HCEC 1CT (cell line): Measurements from ENCODE around the gene NIPA2.

ENCODE experiments used
- DNase-seq: peaks from one replicate; pipeline ENCODE4 v3.0.0-alpha.2; 2017

The NIPA2 gene

DNA sequence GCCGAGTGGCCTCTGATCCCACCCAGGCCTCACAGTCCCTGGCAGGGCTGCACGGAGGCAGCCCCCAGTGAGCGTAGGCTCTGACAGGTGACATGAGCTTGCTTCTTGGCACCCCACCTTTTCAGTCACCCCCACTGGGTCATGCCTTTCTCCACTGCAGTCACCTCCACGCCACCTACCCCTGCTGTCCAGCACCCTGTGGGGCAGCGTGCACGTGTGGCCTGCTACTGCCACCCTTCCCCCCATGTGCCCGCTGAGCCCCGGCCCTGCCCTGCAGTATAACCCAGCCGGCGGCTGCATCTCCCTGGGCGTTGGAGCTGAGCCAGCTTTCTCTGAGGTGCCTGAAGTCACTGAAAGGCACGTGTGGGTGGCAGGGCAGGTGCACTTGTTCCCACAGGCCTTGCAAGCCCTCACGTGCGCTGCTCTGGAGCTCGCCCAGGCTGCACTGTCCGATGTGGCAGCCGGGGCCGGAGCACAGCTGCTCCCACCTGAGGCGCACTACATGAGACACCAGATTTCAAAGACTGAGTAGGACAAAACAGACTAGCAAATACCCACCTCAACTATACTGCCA is 65.6 kb downstream of the NIPA2 start:
- no peak for DNase-seq

DNA sequence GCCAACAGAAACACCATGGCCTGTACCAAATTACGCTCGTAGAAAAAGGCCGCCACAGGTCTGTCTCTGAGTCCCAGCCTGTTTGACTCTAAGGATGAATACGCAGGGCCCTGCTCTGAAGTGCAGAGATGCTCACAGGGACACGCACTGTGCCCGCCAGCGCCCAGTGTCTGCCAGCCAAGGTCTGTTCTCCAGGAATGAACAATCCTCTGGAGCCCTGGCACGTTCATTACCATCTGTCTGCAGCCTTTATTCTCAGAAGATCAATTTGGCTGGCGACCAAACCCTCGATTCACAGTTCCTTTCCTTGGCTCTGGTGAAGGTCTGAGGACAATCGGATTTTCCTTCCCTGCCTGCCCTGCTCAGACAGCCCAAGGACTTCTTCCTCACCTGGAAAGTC is 66.3 kb downstream of the NIPA2 start:
- no peak for DNase-seq

DNA sequence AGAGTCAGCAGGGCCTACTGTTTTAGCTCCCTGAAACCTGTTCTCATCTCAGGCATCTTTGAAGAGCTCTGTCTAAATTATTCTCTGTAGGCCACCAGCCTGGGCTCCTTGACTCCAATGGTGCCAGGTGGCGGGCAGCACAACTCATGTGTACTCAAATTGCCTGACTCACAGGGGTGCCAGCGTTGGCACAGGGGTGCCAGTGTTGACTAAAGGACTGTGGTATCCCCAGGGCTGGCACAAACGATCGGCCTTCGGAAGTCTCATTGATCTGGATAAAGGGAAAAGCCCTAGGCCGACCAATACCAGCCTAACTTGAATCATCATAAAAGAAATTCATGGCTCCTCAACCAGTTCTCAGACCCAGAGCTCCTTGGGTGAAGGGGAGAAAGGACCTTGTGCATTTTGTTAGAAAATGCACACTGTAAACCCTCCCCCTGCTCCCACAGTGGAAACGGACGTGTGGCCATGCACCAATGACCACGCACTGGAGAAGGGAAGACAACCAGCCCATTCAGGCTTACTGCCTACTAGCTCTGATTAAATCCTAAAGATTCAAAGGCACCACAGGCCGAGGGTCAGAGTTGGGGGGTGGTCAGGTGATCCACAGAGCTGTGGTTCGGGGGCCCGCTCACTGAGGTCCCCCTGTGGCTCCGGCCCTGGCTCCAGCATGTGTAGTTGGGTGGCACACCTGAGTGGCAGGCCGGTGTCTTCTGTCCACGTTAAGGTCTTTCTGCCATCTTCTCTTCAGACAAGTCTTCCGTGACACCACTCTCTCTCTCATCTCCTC is 68.9 kb downstream of the NIPA2 start:
- DNase-seq, result no peak

DNA sequence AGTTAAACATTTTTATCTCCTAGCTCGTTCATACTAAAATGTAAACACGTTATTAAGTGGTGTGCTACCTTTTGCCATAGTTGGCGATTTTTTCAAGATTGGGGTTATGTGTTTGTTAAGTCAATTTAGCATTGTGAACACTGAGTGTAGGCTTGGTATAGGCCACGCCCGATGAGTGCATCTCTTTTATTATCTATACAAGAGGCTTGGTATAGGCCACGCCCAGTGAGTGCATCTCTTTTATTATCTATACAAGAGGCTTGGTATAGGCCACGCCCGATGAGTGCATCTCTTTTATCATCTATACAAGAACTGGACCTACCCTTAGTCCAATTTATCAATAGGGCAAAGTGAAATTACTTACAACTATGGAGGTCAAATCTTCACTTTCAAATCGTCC is 70.4 kb downstream of the NIPA2 start:
- no peak for DNase-seq

DNA sequence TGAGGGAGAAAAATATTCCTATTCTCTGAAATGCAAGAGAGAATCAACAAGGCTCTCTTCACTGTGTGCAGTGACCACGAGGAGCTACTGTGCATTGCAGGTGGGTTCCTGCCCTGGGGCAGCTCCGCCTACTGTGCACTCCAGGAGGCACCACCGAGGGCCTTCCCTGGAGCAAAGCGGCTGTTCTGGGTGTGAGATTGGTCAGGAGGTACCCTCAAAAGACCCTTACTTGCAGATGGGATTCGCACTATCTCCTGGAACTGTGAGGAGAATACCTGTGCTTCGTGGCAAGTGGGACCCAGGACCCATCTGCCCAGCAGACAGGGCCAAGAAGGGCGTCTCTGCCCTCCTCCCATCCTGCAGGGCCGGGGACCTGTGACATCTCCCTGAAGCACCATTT is 72.8 kb downstream of the NIPA2 start:
- no peak for DNase-seq

DNA sequence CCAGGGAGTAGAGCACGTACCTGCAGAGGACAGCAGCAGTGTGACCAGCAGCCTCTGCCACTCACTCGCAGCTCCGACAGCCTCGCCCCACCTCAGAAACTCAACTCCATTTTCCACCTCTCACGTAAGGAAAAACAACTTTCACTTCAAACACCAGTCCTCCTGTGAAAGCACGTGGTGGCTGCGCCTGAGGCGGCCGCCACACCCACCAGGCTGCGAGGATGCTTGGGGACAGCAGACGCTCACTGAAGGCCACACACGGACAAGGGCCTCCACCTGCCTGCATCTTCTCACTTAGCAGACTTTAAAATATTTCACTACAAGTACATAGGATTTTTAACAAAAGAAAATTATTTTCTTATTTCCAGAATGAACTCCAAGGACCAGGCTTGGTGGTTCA is 73.8 kb downstream of the NIPA2 start:
- DNase-seq, result no peak

DNA sequence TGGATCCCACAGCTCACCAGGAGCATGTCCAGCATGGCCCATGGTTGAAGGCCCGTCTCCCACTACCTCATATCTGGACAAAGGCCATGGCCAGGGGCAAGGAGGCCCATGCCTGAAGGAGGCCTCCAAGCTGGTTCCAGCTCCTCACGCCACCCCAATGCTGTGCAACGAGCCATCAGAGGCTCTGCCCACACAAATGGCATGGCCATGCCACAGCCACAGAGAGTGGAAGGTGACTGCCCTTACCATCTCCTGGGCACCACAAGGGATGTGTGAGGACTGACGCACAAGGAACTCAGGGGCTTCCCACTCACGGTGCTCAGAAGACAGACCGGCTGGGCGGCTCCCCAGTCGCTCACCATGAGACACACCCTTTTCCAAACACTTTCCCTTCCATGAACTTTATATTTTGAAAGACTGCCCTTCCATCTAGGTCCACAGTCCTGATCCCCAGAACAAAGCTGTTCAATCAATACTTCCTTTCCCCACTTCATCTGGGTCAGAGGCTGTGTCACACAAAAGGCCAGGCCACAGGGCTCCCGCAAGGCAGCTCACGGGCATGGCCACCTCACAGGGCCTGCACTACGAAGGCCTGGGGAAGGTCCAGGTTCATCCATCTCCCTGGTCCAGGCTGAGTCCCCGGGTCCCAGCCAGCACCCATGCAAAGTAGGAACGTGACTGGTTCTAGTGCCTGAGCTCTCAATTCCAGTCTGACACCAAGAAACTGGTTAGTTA is 75.3 kb downstream of the NIPA2 start:
- no peak for DNase-seq

DNA sequence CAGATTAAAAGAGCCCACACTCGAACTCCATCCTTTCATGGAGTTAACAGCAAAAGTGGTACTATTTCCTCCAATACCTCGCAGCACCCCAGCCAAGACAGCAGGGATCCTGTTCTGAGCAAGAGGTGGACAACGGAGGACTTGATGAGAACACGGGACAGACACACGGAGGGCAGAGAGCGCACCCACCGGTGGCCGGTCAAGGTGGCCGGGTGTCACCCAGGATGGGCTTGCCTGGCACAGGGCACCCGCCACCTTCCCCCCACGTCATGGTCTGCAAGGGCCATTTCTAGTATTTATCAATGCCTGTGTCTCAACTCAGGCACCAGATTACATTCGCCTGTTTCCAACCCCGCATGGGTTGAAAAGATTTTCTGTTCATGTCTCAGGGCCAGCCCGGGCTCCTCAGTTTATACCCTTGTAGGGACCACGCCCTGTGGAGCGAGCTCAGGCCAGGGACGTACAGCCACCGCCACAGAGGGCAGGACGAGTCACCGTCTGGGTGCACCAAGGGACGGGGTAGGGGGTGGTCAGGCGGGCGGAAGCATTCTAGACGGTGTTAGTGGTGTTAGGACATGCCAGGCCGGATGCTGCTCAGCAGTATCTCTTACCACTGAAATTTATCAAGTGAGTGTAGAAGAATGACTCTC is 77.5 kb downstream of the NIPA2 start:
- DNase-seq, result no peak

DNA sequence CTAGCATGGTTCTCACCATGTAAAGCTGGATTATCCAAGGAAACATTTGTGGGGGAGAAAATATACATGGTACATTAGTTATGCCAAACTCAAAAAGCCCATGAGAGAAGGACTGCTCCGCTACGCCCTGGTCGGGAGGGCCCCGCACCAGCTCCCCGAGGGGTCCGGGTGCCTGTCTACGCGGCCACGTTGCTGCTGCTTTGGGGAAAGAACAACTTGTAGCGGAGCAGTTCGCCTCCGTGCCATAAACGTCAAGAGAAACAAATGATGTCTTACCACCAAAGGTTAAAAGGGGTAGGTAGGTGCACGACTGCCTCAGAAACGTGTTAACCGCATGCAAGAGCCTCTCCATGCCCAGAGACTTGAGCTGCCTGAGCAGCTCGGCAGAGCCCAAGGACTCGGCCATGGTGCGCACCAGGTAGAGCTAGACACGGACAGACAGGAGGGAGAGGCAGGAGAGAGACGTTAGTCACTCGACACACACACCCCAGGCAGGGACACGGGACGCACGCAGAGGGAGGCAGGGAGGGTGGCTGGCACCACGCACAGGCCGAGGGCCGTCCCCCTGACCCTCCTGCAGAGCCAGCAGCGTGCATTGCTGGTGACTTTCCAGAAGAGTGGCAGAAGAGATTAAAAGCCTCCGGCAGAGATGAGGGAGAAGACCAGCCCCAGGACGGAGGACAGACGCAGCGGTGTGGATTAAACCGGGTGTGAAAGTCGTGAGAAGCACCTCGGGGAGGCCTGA is 78.3 kb downstream of the NIPA2 start:
- DNase-seq, result no peak

DNA sequence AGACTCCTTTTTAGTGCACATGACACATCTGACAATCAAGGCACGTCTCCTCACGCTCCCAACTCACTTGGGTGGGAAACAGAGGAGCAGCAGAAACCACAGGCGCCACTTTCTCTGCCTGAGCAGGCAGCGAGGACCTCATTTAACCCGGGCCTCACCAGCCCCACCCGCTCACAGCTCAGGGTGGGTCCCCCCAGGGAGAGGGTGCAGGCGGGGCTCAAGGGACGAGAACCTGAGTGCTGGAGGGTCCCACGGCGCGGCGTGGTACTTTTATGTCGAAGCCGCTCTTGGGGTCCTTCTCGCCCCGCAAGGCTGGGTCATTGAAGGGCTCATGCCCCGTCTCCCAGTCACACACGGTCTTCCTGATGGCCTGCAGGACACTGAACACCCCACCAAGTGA is 79.1 kb downstream of the NIPA2 start:
- no peak for DNase-seq
